HG03139 (cell line): ENCODE measurements around the gene PCNX4.
"Not testable (repeated sequence)": the region's sequence is repeated elsewhere in the genome, so short reads cannot be mapped to it uniquely, and the experiment has no call there.

Source experiments
- ATAC-seq: cut with Tn5 transposase; IDR thresholded peaks from one replicate; pipeline ENCODE4 v1.9.1; 2021; ENCODE audit not compliant: unreplicated experiment

The PCNX4 gene

DNA sequence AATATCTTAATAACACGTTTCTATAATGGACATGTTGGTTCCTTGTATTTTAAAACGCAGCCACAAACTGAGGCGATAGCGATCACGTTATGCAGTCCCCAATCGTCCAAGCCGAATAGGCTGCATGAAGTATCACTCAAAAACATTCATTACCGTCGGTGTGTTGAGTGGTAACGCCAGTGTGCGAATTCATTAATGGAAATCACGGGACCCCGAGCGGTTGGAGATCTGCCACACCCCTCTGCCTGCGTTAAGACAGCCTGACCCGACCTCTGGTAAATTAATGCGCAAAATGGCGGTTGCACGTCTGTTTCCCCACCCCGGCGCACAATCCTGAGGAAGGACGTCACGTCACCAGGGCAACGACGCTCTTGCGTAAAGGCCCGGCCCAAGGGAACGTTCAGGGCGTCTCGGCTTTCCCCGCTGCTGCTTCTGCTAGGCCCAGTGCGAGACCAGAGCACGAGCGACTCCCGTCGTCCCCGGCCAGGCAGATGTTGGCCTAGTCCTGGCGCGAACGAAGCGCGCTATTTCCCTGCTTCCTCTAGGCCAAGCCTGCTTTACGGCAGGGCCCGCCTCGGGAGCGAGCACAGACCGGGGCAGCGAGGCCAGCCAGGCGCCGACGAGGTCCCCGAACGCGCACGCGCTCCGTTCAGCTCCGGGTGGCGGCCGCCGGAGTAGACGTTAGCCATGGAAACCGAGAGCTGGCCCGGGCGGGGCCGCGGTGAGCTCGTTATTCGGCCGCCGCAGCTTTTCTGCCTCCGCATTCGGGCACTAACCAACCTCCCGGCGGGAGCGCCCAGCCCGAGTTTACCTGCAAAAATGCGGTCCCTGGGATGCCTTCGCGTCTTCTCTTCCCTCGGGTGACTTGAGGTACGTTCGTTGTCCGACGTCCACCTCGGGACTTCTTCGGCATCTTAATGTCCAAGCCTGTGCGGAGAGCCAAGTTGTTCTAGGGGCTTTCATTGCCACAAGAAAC lies at the start of gene PCNX4:
PCNX4 (plus strand) TSS at position 374 of the 976 bp plus-strand sequence. CDS start 15,716 bp downstream, outside the sequence.
- ATAC-seq = peak; percentile 95

DNA sequence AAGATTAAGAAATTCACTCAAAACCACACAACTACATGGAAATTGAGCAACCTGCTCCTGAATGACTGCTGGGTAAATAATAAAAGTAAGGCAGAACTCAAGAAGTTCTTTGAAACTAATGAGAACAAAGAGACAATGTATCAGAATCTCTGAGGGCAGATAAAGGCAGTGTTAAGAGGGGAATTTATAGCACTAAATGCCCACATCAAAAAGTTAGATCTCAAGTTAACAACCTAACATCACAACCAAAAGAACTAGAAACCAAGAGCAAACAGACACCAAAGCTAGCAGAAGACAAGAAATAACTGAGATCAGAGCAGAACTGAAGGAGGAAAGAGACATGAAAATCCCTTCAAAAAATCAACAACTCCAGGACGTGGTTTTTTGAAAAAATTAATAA lies 43.7 kb upstream of the PCNX4 start:
- ATAC-seq = not testable (repeated sequence)

DNA sequence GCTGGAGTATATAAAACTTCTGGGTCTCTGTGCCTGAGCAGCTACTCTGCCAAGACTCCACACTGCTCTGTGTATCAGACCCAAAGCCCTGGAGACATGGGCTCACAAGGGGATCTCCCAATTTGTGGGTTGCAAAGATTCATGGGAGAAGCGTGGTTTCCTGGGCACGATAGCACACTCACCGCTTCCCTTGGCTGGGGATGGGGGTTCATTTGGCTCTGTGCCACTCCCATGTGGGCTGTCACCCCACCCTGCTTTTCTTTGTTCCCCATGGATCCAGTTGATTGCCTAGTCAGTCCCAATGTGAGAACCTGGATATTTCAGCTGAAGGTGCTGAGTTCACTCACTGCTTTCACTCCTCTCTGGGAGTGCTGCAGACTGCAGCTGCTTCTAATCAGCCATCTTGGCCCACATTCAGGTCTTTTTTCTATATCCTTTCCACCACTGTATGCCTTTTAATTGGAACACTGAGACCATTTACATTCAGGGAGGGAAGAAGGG lies 40.0 kb upstream of the PCNX4 start:
- ATAC-seq = no peak

DNA sequence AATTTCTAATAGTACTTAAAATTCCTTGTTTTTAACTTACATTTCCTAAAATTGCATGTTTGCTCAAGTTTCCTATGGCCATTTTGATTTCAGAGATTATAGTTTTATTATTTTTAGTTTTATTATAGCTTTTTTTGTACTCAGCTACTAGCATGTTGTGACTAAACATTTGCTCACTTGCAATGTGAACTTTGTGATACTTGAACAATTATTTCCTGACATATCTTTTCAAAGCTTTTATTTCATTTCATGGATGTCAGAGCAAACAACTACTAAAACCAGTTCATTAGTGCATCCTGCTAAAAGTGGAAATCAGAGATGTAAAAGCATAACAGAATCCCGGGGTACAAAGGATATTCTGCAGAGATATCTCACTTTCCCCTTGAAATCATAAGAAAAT lies 33.6 kb upstream of the PCNX4 start:
- ATAC-seq = no peak

GRCh38 chr14:60061371-60061770 lies 30.4 kb upstream of the PCNX4 start:
- no peak for ATAC-seq

- no peak for ATAC-seq
These were observed 27.1 kb upstream of the PCNX4 start for GRCh38 chr14:60064491-60065072.

GRCh38 chr14:60067882-60068281 lies 23.8 kb upstream of the PCNX4 start:
- no peak for ATAC-seq

DNA sequence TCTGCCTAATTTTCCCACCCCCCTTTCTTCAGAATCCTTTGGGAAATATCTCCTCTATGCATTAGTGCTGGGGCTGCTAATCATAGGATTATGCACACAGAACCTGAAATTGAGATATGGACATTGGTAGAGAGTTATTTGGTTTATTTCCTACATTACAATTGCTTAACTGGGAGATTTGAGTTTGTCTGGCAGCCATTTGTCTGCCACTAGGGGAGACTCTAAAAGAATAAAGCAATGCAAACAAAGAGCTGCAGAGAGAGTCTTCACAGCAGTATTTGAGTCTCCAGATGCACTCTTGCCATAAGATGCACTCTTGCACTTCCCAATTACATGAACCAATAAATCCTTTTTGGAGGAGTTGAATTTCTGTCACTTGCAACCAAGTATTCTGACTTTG lies 12.0 kb upstream of the PCNX4 start:
- ATAC-seq = no peak

GRCh38 chr14:60085085-60085484 lies 6.6 kb upstream of the PCNX4 start:
- ATAC-seq = no peak

- no peak for ATAC-seq
These were observed 6.0 kb upstream of the PCNX4 start for GRCh38 chr14:60085693-60086092.

GRCh38 chr14:60087668-60088067 lies 4.1 kb upstream of the PCNX4 start:
- ATAC-seq = no peak

GRCh38 chr14:60089221-60089620 lies 2.5 kb upstream of the PCNX4 start:
- no peak for ATAC-seq

- ATAC-seq = no peak
These were observed 731 bp upstream of the PCNX4 start for GRCh38 chr14:60090864-60091519.

GRCh38 chr14:60092526-60092920 lies 800 bp downstream of the PCNX4 start:
- ATAC-seq = no peak

GRCh38 chr14:60093080-60093479 lies 1.4 kb downstream of the PCNX4 start:
- ATAC-seq = no peak

GRCh38 chr14:60093606-60094005 lies 1.9 kb downstream of the PCNX4 start:
- ATAC-seq = no peak

DNA sequence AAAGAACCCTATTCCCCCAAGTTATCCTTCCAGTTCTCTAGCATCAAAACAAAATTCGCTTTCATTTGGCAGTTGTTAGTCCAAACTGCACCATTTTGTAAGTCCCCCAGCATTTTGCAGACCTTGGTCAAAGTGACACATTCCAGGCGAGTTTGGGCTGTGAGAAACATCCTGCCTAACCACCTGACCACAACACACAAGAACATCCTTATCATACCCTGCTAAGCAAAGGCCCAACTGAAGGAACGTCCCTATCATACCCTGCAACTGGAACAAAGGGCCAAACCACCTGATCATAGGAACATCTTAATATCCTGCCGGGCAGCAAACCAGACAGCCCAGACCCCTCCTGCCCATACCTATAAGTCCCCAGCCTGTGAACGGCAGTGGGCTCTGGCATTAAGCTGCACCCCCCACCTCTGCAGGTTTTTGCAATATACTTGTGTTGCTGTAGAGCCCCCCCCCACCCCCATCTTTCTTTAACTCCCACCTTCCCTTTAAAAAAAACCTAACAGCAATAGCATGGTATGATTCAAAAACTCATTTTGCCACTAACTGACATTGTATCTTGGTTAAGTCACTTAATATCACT lies 2.7 kb downstream of the PCNX4 start:
- no peak for ATAC-seq

- ATAC-seq = no peak
These were observed 3.5 kb downstream of the PCNX4 start for GRCh38 chr14:60095231-60095630.

DNA sequence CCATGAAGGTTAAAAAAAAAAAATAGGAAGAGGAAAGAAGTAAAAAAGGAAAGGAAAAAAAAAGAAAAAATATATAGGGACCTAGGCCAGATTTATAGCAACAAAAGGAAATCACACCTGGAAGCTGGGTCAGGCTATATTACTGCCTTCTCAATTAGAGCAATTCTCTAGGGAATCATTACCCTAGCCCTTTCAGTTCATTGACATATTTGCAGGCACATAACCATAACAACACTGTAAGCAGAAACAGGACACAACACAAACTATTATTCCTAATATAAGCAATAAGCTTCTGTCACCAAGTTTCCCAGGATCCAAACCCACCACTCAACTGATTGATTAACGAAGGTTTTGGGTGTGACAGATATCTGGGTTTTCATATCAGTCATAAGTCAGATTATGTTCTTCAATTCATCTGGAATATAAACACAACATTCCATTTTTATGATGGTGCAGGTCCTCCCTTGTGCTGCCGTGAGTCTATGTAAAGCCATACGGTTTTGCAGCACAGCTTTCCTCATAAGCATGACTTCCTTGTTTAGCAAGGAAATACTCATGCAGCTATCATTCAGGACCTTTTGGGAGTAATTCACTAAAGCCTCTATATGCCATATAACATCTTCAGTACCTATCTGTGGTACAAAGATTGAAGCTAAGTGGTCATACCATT lies 4.2 kb downstream of the PCNX4 start:
- ATAC-seq = no peak

- ATAC-seq = no peak
These were observed 6.3 kb downstream of the PCNX4 start for GRCh38 chr14:60097974-60098373.

GRCh38 chr14:60099855-60100254 lies 8.1 kb downstream of the PCNX4 start:
- not testable (repeated sequence) for ATAC-seq
